Stimulated activated CD4-positive, alpha-beta T cell treated with anti-CD3 and anti-CD28 coated beads, Interleukin-4, amount 100 ng/mL, for 48 hours (primary cell): ENCODE data around the gene TAS1R3.
A peak's percentile ranks its signal among the peaks of the same experiment; 100 is the strongest.

Experiments used
- DNase-seq, 2 donors: peaks; one replicate each; pipeline ENCODE4 v3.0.0-alpha.2; 2020; ENCODE audit warnings: low read depth in 2 of 2

The TAS1R3 gene

GRCh38 chr1:1340185-1340584 lies 9.1 kb downstream of the TAS1R3 start:
- no peak for DNase-seq

GRCh38 chr1:1340791-1341548 lies 9.9 kb downstream of the TAS1R3 start:
- no peak for DNase-seq

GRCh38 chr1:1341549-1342021 lies 10.5 kb downstream of the TAS1R3 start:
- DNase-seq = no peak

- no peak for DNase-seq
These were observed 11.0 kb downstream of the TAS1R3 start for GRCh38 chr1:1342061-1342562.

- no peak for DNase-seq
These were observed 11.6 kb downstream of the TAS1R3 start for GRCh38 chr1:1342584-1343115.

- DNase-seq = no peak
These were observed 12.8 kb downstream of the TAS1R3 start for GRCh38 chr1:1343811-1344421.

- DNase-seq = peak; percentile 49 to 54
These were observed 13.7 kb downstream of the TAS1R3 start for GRCh38 chr1:1344655-1345361.

- DNase-seq = no peak
These were observed 14.3 kb downstream of the TAS1R3 start for GRCh38 chr1:1345384-1345783.

GRCh38 chr1:1345860-1346500 lies 14.9 kb downstream of the TAS1R3 start:
- no peak for DNase-seq

- no peak for DNase-seq
These were observed 15.4 kb downstream of the TAS1R3 start for GRCh38 chr1:1346501-1346890.

GRCh38 chr1:1347026-1347595 lies 16.0 kb downstream of the TAS1R3 start:
- DNase-seq = no peak

- no peak for DNase-seq
These were observed 16.8 kb downstream of the TAS1R3 start for GRCh38 chr1:1347663-1348419.

- DNase-seq = no peak
These were observed 17.6 kb downstream of the TAS1R3 start for GRCh38 chr1:1348420-1349255.

- peak; percentile 55 to 60 for DNase-seq
These were observed 18.4 kb downstream of the TAS1R3 start, which contains the start of gene DVL1 for GRCh38 chr1:1349256-1350012. Gene DVL1 (minus strand): TSS chr1:1349418. CDS start chr1:1349065, 353 bp downstream.

- no peak for DNase-seq
These were observed 20.7 kb downstream of the TAS1R3 start for GRCh38 chr1:1351511-1352427.

GRCh38 chr1:1352786-1353388 lies 21.8 kb downstream of the TAS1R3 start:
- DNase-seq = no peak

GRCh38 chr1:1353389-1354151 lies 22.5 kb downstream of the TAS1R3 start:
- no peak for DNase-seq
